Rectal smooth muscle tissue (tissue), 1 donor: ENCODE measurements around the gene MOB1A.
"Not testable (repeated sequence)": the region's sequence is repeated elsewhere in the genome, so short reads cannot be mapped to it uniquely, and the experiment has no call there.

Experiments
- H3K27ac ChIP-seq: one replicate; pipeline ENCODE4 v1.7.0; 2013; ENCODE audit warnings: low read depth, low read length, inconsistent platforms
- H3K27me3 ChIP-seq: one replicate; pipeline ENCODE4 v1.7.0; 2013; ENCODE audit warnings: low read length; ENCODE audit not compliant: control insufficient read depth, insufficient read depth
- H3K36me3 ChIP-seq: one replicate; pipeline ENCODE4 v1.7.0; 2013; ENCODE audit warnings: low read length; ENCODE audit not compliant: control insufficient read depth, insufficient read depth
- H3K4me1 ChIP-seq: one replicate; pipeline ENCODE4 v1.7.0; 2013; ENCODE audit warnings: low read length; ENCODE audit not compliant: control insufficient read depth, insufficient read depth
- H3K4me3 ChIP-seq: one replicate; pipeline ENCODE4 v1.7.0; 2013; ENCODE audit warnings: low read length
- H3K9ac ChIP-seq: one replicate; pipeline ENCODE4 v1.7.0; 2013; ENCODE audit warnings: low read length

The MOB1A gene

GRCh38 chr2:74137651-74138599, 40.8 kb downstream of the MOB1A start:
- H3K9ac ChIP-seq, result no peak overlapping the region
- H3K4me1 ChIP-seq, result no peaks in the 10 kb centered on the region
- no peaks in the 10 kb centered on the region for H3K27me3 ChIP-seq
- H3K27ac ChIP-seq, result no peak overlapping the region
- H3K4me3 ChIP-seq, result no peak overlapping the region
- H3K36me3 ChIP-seq, result peaks cover 7% of the 10 kb centered on the region

DNA sequence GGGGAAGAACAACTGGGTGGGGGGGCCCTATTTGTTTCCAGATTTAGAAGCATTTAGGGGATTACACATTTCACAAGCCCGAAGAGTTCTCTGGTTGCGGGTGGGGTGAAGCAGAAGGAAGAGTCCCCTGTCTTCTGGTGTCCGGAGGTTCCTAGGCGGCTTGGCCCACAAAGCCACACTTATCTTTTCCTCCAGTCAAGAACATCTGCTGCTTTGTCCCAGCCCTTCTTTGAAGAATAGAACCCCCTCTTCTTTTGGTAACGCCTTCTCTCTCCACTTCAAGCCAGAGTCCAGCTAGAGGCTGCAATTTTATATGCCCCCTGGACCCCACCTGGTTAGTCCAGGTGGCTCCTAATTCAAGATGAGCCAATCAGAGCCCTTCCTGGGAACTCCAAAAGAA, 46.8 kb downstream of the MOB1A start:
- Histone ChIP-seq H3K9ac (no peak overlapping the region), H3K4me1 (no peaks in the 10 kb centered on the region), H3K4me3 (no peak overlapping the region), H3K27me3 (no peaks in the 10 kb centered on the region), H3K27ac (no peak overlapping the region), H3K36me3 (peaks cover 5% of the 10 kb centered on the region)

- no peak overlapping the region for H3K27ac ChIP-seq
- peaks cover 5% of the 10 kb centered on the region for H3K36me3 ChIP-seq
- H3K27me3 ChIP-seq, result no peaks in the 10 kb centered on the region
- H3K9ac ChIP-seq, result no peak overlapping the region
- no peaks in the 10 kb centered on the region for H3K4me1 ChIP-seq
- H3K4me3 ChIP-seq, result no peak overlapping the region
Observed at GRCh38 chr2:74130211-74130995, 48.3 kb downstream of the MOB1A start.

GRCh38 chr2:74128206-74128605, 50.5 kb downstream of the MOB1A start:
- Histone ChIP-seq H3K9ac (no peak overlapping the region), H3K27me3 (no peaks in the 10 kb centered on the region), H3K4me1 (no peaks in the 10 kb centered on the region), H3K4me3 (no peak overlapping the region), H3K36me3 (no peaks in the 10 kb centered on the region), H3K27ac (no peak overlapping the region)

DNA sequence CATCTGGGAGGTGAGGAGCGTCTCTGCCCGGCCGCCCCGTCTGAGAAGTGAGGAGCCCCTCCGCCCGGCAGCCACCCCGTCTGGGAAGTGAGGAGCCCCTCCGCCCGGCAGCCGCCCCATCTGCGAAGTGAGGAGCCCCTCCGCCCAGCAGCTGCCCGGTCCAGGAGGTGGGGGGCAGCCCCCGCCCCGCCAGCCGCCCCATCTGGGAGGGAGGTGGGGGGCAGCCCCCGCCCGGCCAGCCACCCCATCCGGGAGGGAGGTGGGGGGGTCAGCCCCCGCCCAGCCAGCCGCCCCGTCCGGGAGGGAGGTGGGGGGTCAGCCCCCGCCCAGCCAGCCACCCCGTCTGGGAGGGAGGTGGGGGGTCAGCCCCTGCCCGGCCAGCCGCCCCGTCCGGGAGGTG, 54.7 kb downstream of the MOB1A start:
- H3K36me3 ChIP-seq, H3K4me1 ChIP-seq, H3K9ac ChIP-seq, H3K4me3 ChIP-seq, H3K27ac ChIP-seq, H3K27me3 ChIP-seq: not testable (repeated sequence)

- H3K9ac ChIP-seq, H3K27me3 ChIP-seq, H3K4me1 ChIP-seq, H3K27ac ChIP-seq, H3K36me3 ChIP-seq, H3K4me3 ChIP-seq: not testable (repeated sequence)
Observed at GRCh38 chr2:74121846-74122245, 56.8 kb downstream of the MOB1A start.

DNA sequence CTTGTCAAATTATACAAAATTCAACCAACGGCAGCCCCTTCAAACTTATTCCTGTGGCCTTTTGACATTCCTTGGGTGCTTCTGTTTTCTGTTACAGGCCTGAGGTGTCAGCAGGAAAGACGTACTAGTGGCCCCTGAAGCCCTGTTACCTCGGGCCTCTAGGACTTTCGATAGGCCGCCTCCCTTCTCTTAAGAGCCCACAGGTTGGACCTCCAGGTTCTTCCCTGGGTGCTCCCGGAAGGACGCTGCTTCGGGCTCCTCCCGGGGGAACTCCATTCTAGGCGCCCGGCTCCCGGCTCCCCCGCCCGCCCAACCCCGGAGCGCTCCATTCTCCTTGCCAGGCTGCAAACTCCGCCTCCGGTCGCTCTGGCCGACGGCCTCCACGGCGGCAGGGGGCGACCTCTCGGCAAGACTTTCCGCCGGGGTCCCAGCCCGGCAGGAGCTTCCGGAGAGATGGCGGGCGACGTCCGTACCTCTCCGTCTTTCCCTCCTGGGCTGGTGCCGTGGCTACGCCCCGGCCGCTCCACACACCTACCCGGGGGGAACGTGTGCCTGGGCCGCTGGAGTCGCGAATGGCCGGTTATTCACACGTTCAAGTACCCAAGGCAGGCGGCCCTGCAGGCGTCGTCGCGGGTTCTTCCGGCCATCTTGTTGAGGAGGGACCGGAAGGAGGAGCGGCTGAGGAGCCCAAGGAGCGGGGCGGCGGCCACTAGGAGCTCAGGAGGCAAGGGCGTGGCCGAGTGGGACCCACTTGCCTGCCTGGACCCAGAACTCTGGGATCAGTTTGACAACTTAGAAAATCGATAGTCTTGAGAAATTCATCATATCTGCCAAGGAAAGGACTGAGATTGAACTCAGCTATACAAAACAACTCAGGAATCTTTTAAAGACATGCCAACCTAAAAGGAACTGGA, 58.5 kb downstream of the MOB1A start:
- H3K36me3 ChIP-seq, result no peaks in the 10 kb centered on the region
- peak overlapping the region; percentile 79 for H3K27ac ChIP-seq
- H3K4me1 ChIP-seq, result peaks cover 4% of the 10 kb centered on the region
- H3K4me3 ChIP-seq, result peak overlapping the region; percentile 75
- no peaks in the 10 kb centered on the region for H3K27me3 ChIP-seq
- H3K9ac ChIP-seq, result no peak overlapping the region

DNA sequence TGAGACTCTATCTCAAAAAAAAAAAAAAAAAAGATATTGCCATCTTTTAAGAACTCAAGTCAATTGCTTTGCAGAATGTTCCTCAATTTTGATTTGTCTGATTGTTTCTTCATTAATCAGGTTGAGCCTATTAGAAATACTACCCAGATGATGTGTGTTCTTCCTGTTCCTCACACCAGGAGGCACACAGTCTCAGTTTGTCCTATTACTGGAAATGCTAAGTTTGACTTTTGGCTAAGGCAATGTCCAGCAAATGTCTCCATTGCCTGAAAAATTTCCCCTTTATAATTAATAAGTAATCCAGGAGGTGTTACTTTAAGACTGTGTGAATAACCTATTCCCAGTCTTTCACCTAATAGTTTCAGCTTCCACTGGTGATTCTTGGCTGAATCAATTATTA, 59.3 kb downstream of the MOB1A start:
- Histone ChIP-seq H3K4me1 (peaks cover 4% of the 10 kb centered on the region), H3K9ac (no peak overlapping the region), H3K27ac (no peak overlapping the region), H3K27me3 (no peaks in the 10 kb centered on the region), H3K36me3 (no peaks in the 10 kb centered on the region), H3K4me3 (no peak overlapping the region)

DNA sequence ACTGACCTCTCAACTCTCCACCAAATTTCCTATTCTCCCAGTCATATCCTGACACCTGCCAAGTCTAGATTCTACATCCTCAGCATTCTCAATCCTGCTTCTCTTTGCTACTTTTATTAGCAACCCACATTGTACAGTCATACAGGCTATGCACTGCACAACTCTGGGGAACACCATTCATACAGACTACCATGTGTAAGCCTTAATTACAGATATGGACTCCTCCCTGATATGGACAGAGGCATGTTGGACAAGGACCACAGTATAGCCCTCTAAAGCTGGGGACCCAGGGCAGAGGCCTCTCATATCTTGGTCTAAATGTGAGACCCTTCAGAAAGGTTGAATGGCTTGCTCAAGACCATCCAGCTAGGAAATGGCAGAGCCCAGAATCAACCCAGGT, 67.3 kb downstream of the MOB1A start:
- Histone ChIP-seq H3K27ac (no peak overlapping the region), H3K36me3 (no peaks in the 10 kb centered on the region)

DNA sequence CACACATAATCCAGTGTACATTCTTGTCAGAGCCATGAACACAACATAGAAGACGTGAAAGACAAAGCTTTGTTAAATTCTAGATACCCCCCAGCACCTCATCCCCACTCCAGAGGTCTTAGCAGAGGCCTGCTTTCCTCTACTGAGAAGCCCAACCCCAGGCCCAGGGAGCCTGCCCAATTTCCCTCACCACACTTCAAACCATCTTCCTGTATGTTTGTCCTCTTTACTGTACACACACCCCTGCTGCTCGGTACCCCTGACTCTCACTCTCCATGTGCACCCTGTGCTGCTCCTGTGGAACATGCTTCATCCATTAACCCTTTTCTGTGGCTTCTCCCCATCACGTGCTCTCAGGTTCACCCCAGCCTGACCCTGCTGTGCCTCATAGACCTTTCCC, 68.1 kb downstream of the MOB1A start:
- Histone ChIP-seq H3K27me3 (no peaks in the 10 kb centered on the region), H3K4me3 (no peak overlapping the region), H3K4me1 (no peaks in the 10 kb centered on the region), H3K9ac (no peak overlapping the region), H3K27ac (no peak overlapping the region), H3K36me3 (no peaks in the 10 kb centered on the region)

More for the DNA sequence above, 67.3 kb downstream of the MOB1A start:
- H3K4me3 ChIP-seq, result no peak overlapping the region
- H3K4me1 ChIP-seq, result no peaks in the 10 kb centered on the region
- no peak overlapping the region for H3K9ac ChIP-seq
- no peaks in the 10 kb centered on the region for H3K27me3 ChIP-seq

DNA sequence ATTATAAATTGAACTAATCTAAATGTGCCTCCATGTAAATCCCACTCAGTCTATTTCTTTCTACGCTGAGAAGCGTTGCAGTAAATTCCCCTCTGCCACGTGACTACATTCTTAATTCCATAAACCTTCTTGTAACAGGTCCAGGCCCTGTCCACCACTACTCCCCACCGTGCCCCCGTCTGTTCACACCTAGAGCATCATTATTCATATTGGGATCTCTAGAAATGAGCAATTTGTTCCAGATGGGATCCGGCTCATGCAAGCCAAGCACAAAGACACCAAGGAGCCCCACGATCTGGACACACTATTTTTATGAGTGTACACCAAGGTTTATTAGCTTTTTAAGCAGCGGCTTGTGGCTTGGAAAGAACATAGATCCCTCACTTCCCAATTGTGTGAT, 69.1 kb downstream of the MOB1A start:
- Histone ChIP-seq H3K4me3 (no peak overlapping the region), H3K4me1 (no peaks in the 10 kb centered on the region), H3K9ac (no peak overlapping the region), H3K27me3 (no peaks in the 10 kb centered on the region), H3K36me3 (no peaks in the 10 kb centered on the region), H3K27ac (no peak overlapping the region)

- Histone ChIP-seq H3K4me3 (no peak overlapping the region), H3K36me3 (no peaks in the 10 kb centered on the region), H3K27me3 (no peaks in the 10 kb centered on the region), H3K27ac (no peak overlapping the region), H3K4me1 (no peaks in the 10 kb centered on the region), H3K9ac (no peak overlapping the region)
Observed at GRCh38 chr2:74107071-74107470, 71.6 kb downstream of the MOB1A start.
